ACC112 (cell line): ENCODE measurements around the gene PGP.
A peak's percentile ranks its signal among the peaks of the same experiment; 100 is the strongest.
"Not testable (repeated sequence)": the region's sequence is repeated elsewhere in the genome, so short reads cannot be mapped to it uniquely, and the experiment has no call there.

Experiments
- H2AFZ ChIP-seq: fragments of 200-600 bp; sonication (generic); one replicate; pipeline ENCODE4 v1.6.0; 2017; ENCODE audit warnings: antibody characterized with exemption, low read length; ENCODE audit not compliant: unreplicated experiment
- H3K27ac ChIP-seq: fragments of 200-600 bp; sonication (generic); 2 replicates; pipeline ENCODE4 v1.5.1; 2014; ENCODE audit warnings: low read depth, mild to moderate bottlenecking, antibody characterized with exemption, low read length, moderate library complexity
- H3K27me3 ChIP-seq: fragments of 200-600 bp; sonication (generic); 2 replicates; pipeline ENCODE4 v1.6.1; 2014; ENCODE audit warnings: mild to moderate bottlenecking, antibody characterized with exemption, low read length, moderate library complexity, mixed read lengths; ENCODE audit not compliant: insufficient read depth
- H3K36me3 ChIP-seq: fragments of 200-600 bp; sonication (generic); 2 replicates; pipeline ENCODE4 v1.6.1; 2016; ENCODE audit warnings: mild to moderate bottlenecking, antibody characterized with exemption, low read length, moderate library complexity, mixed read lengths; ENCODE audit not compliant: insufficient read depth
- H3K4me1 ChIP-seq: fragments of 200-600 bp; sonication (generic); one replicate; pipeline ENCODE4 v1.6.1; 2016; ENCODE audit warnings: low read length, mixed read lengths; ENCODE audit not compliant: insufficient read depth, unreplicated experiment, control insufficient read depth
- H3K4me3 ChIP-seq: fragments of 200-600 bp; sonication (generic); 2 replicates; pipeline ENCODE4 v1.5.1; 2014; ENCODE audit warnings: mild to moderate bottlenecking, low read depth, low read length
- H3K79me2 ChIP-seq: fragments of 200-600 bp; sonication (generic); one replicate; pipeline ENCODE4 v1.6.0; 2016; ENCODE audit warnings: low read length; ENCODE audit not compliant: control insufficient read depth, unreplicated experiment, insufficient read depth

The PGP gene

GRCh38 chr16:2207872-2208271 lies 6.8 kb downstream of the PGP start:
- H3K79me2 ChIP-seq: peaks cover 17% of the 10 kb centered on the region
- H3K4me1 ChIP-seq: peaks cover 17% of the 10 kb centered on the region
- H3K27ac ChIP-seq: no peak overlapping the region
- H2AFZ ChIP-seq: no peak overlapping the region
- peaks cover 10% of the 10 kb centered on the region; the same call in 1 of the 2 replicates for H3K36me3 ChIP-seq
- no peaks in the 10 kb centered on the region for H3K27me3 ChIP-seq
- H3K4me3 ChIP-seq: no peak overlapping the region

GRCh38 chr16:2206780-2207433 lies 7.7 kb downstream of the PGP start:
- Histone ChIP-seq H2AFZ (no peak overlapping the region), H3K36me3 (peaks cover 6% of the 10 kb centered on the region; the same call in 1 of the 2 replicates), H3K4me1 (peaks cover 9% of the 10 kb centered on the region), H3K27me3 (no peaks in the 10 kb centered on the region), H3K27ac (no peak overlapping the region), H3K79me2 (peaks cover 8% of the 10 kb centered on the region), H3K4me3 (peak overlapping the region; percentile 100; the same call in 1 of the 2 replicates)

GRCh38 chr16:2206420-2206779 lies 8.2 kb downstream of the PGP start:
- Histone ChIP-seq H2AFZ (no peak overlapping the region), H3K79me2 (peaks cover 8% of the 10 kb centered on the region), H3K27ac (no peak overlapping the region), H3K4me3 (peak overlapping the region; percentile 100), H3K27me3 (no peaks in the 10 kb centered on the region), H3K36me3 (peaks cover 6% of the 10 kb centered on the region; the same call in 1 of the 2 replicates), H3K4me1 (peaks cover 9% of the 10 kb centered on the region)

- Histone ChIP-seq H3K4me3 (peak overlapping the region; percentile 100), H3K27me3 (no peaks in the 10 kb centered on the region), H3K27ac (0 out of 2 replicates have a peak overlapping the region, but pooled peaks have one; percentile 88), H3K4me1 (peaks cover 9% of the 10 kb centered on the region), H3K79me2 (peaks cover 8% of the 10 kb centered on the region), H3K36me3 (peaks cover 6% of the 10 kb centered on the region; the same call in 1 of the 2 replicates), H2AFZ (peak overlapping the region; percentile 90)
These were observed 8.7 kb downstream of the PGP start for GRCh38 chr16:2205967-2206313.

- H3K27ac ChIP-seq: peak within 1 kb of the TSS; percentile 88
- H3K27me3 ChIP-seq: no peaks in the 10 kb centered on the region
- peak within 1 kb of the TSS; percentile 100 for H3K4me3 ChIP-seq
- H2AFZ ChIP-seq: peak within 1 kb of the TSS; percentile 90
- peaks cover 8% of the 10 kb centered on the region for H3K79me2 ChIP-seq
- H3K4me1 ChIP-seq: peaks cover 9% of the 10 kb centered on the region
- H3K36me3 ChIP-seq: peaks cover 6% of the 10 kb centered on the region; the same call in 1 of the 2 replicates
These were observed 9.3 kb downstream of the PGP start, which contains the start of gene MLST8 for GRCh38 chr16:2205104-2205966. Gene MLST8 (plus strand): TSS chr16:2205454. CDS start chr16:2206086, 632 bp downstream.

- Histone ChIP-seq H3K79me2 (peaks cover 8% of the 10 kb centered on the region), H2AFZ (peak overlapping the region; percentile 90), H3K27ac (no peak overlapping the region), H3K36me3 (peaks cover 6% of the 10 kb centered on the region; the same call in 1 of the 2 replicates), H3K27me3 (peaks cover 2% of the 10 kb centered on the region; the same call in 1 of the 2 replicates), H3K4me3 (peak overlapping the region; percentile 100), H3K4me1 (peaks cover 9% of the 10 kb centered on the region)
These were observed 10.1 kb downstream of the PGP start for GRCh38 chr16:2204416-2205103.

- H3K27ac ChIP-seq, H3K4me1 ChIP-seq, H3K79me2 ChIP-seq, H3K4me3 ChIP-seq, H2AFZ ChIP-seq, H3K36me3 ChIP-seq: not testable (repeated sequence)
- H3K27me3 ChIP-seq: peaks cover 15% of the 10 kb centered on the region
These were observed 11.4 kb downstream of the PGP start for GRCh38 chr16:2203119-2203688.

- H3K79me2 ChIP-seq: no peaks in the 10 kb centered on the region
- H3K27ac ChIP-seq: no peak overlapping the region
- H2AFZ ChIP-seq: no peak overlapping the region
- no peaks in the 10 kb centered on the region for H3K4me1 ChIP-seq
- no peaks in the 10 kb centered on the region for H3K36me3 ChIP-seq
- H3K4me3 ChIP-seq: no peak overlapping the region
- H3K27me3 ChIP-seq: peaks cover 40% of the 10 kb centered on the region
These were observed 14.3 kb downstream of the PGP start for GRCh38 chr16:2200313-2200712.

GRCh38 chr16:2199621-2200139 lies 15.0 kb downstream of the PGP start:
- Histone ChIP-seq H2AFZ (no peak overlapping the region), H3K27ac (no peak overlapping the region), H3K27me3 (peaks cover 46% of the 10 kb centered on the region), H3K36me3 (no peaks in the 10 kb centered on the region), H3K4me3 (no peak overlapping the region), H3K79me2 (no peaks in the 10 kb centered on the region), H3K4me1 (no peaks in the 10 kb centered on the region)

- no peaks in the 10 kb centered on the region for H3K79me2 ChIP-seq
- H3K4me3 ChIP-seq: no peak overlapping the region
- no peak overlapping the region for H3K27ac ChIP-seq
- no peaks in the 10 kb centered on the region for H3K36me3 ChIP-seq
- H2AFZ ChIP-seq: no peak overlapping the region
- H3K4me1 ChIP-seq: no peaks in the 10 kb centered on the region
- H3K27me3 ChIP-seq: peaks cover 49% of the 10 kb centered on the region
These were observed 15.5 kb downstream of the PGP start for GRCh38 chr16:2199095-2199494.
